Measurements from ENCODE around the gene CNN2.
A peak's percentile ranks its signal among the peaks of the same experiment; 100 is the strongest.

CNN2 gene

DNA sequence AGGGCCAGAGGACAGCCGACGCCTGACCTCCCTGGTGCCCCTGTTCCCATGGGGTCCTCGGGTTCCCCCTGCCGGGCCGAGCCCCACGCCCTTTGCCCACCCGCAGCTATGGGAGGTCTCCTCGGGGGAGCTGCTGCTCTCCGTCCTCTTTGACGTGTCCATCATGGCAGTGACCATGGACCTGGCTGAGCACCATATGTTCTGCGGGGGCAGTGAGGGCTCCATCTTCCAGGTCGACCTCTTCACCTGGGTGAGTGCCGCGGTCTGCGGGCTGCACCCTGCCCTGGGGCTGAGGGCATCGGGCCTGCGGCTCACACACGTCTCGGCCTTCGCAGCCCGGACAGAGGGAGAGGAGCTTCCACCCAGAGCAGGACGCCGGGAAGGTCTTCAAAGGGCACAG is 35.7 kb upstream of the CNN2 start:
- Histone ChIP-seq H3K27ac (ENCODE audit: low read depth, low read length) (no peak overlapping the region), H3K4me1 (ENCODE audit: control insufficient read depth, insufficient read depth, low read length) (no peaks in the 10 kb centered on the region), H3K9ac (ENCODE audit: low read length) (no peak overlapping the region), H3K4me3 (ENCODE audit: low read length) (no peak overlapping the region), H3K27me3 (ENCODE audit: control insufficient read depth, insufficient read depth, low read length) (peaks cover 4% of the 10 kb centered on the region), H3K36me3 (ENCODE audit: control insufficient read depth, insufficient read depth, low read length) (peaks cover 3% of the 10 kb centered on the region)

DNA sequence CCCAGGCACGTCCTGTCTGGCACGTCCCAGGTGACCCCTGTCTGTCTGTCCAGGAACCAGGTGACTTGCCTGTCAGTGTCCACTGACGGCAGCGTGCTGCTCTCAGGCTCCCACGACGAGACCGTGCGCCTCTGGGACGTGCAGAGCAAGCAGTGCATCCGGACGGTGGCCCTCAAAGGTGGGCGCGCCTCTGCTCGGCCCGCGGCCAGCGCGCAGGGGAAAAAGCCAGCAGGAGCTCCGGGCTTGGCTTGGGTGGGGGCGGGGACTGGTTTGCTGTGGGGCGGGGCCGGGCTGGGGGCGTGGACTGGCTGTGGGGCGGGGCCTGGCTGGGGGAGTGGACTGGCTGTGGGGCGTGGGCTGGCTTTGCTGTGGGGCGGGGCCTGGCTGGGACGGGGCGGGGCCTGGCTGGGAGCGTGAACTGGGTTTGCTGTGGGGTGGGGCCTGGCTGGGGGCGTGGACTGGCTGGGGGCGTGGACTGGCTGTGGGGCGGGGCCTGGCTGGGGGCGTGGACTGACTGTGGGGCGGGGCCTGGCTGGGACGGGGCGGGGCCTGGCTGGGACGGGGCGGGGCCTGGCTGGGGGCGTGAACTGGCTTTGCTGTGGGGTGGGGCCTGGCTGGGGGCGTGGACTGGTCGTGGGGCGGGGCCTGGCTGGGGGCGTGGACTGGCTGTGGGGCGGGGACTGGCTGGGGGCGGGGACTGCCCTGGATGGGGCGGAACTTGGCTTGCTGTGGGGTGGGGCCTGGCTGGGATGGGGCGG is 35.1 kb upstream of the CNN2 start:
- Histone ChIP-seq H3K27ac (ENCODE audit: low read depth, low read length) (no peak overlapping the region), H3K4me1 (ENCODE audit: control insufficient read depth, insufficient read depth, low read length) (peaks cover 3% of the 10 kb centered on the region), H3K4me3 (ENCODE audit: low read length) (no peak overlapping the region), H3K36me3 (ENCODE audit: control insufficient read depth, insufficient read depth, low read length) (peaks cover 3% of the 10 kb centered on the region), H3K27me3 (ENCODE audit: control insufficient read depth, insufficient read depth, low read length) (peaks cover 10% of the 10 kb centered on the region), H3K9ac (ENCODE audit: low read length) (no peak overlapping the region)

DNA sequence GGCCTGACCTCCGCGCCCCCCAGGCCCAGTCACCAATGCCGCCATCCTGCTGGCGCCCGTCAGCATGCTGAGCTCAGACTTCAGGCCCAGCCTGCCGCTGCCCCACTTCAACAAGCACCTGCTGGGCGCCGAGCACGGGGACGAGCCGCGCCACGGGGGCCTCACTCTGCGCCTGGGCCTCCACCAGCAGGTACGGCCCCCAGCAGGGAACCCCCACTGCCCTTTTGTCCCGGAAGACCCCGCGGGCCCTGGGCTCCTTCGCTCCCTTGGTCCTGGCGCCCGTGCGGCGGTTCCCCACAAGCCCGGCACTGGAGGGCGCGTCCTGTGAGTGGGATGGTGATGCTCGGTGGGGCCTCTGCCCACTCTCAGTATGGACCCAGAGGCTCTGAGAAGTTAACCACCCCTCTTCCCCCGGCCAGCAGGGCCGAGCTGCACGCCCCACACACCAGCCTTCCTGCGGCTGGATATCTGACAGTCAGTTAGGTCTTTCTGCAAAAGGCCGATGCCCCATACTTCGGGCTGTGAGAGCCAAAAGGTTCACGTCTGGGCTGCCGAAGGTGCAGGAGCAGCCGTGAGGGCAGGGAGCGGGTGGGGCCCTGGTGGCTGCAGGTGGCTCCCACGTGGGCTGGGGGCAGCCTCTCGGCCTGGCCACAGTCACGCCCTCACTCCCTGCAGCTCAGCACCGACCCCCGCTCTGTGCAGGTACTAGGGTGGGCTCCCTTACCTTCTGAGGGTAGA is 34.3 kb upstream of the CNN2 start:
- H3K27me3 ChIP-seq (ENCODE audit: control insufficient read depth, insufficient read depth, low read length), result peaks cover 13% of the 10 kb centered on the region
- peaks cover 3% of the 10 kb centered on the region for H3K36me3 ChIP-seq (ENCODE audit: control insufficient read depth, insufficient read depth, low read length)
- no peak overlapping the region for H3K9ac ChIP-seq (ENCODE audit: low read length)
- H3K27ac ChIP-seq (ENCODE audit: low read depth, low read length), result no peak overlapping the region
- peaks cover 4% of the 10 kb centered on the region for H3K4me1 ChIP-seq (ENCODE audit: control insufficient read depth, insufficient read depth, low read length)
- H3K4me3 ChIP-seq (ENCODE audit: low read length), result no peak overlapping the region

DNA sequence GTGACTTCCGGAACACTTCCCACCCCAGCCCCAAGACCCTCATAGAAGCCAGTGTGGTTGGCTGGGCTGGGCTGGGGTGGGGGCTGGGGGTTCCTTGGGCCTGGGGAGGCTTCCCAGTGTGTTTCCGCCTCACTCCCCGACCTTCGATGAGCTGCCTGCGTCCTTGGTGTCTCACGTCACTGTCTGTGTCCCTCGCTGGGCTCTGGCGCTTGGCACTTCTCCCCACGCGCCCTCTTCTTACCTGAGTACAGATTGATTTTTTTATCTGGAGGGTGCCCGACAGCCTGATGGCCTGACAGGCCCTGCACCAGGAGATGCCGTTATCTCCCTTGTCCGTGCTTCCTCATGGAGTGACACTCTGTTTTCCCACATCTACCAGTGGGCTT is 33.7 kb upstream of the CNN2 start:
- Histone ChIP-seq H3K36me3 (ENCODE audit: control insufficient read depth, insufficient read depth, low read length) (peaks cover 3% of the 10 kb centered on the region), H3K27me3 (ENCODE audit: control insufficient read depth, insufficient read depth, low read length) (peaks cover 18% of the 10 kb centered on the region), H3K27ac (ENCODE audit: low read depth, low read length) (no peak overlapping the region), H3K4me1 (ENCODE audit: control insufficient read depth, insufficient read depth, low read length) (peaks cover 4% of the 10 kb centered on the region), H3K9ac (ENCODE audit: low read length) (no peak overlapping the region), H3K4me3 (ENCODE audit: low read length) (no peak overlapping the region)

DNA sequence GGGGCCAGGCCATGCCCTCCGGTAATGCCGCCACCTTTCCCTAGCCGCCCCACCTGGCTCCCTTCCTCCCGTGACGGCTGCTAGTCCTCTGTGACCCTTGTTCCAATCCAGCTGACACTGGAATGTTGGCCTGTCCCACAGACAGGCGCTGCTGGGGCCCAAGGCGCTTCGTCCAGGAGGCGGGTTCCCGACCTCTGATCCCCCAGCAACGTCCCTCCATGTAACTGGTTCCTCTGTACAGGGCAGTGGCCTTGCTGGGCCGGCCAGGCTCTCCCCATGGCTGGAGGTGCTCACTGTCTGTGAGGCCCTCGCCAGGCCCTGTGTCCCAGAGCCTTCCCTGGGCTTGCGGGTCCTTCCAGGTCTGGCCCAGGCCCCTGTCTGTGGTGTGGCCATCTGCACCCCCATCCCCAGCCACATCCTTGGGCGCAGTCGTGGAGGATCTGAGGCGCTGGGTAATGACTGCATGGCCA is 33.0 kb upstream of the CNN2 start:
- H3K27ac ChIP-seq (ENCODE audit: low read depth, low read length), result no peak overlapping the region

DNA sequence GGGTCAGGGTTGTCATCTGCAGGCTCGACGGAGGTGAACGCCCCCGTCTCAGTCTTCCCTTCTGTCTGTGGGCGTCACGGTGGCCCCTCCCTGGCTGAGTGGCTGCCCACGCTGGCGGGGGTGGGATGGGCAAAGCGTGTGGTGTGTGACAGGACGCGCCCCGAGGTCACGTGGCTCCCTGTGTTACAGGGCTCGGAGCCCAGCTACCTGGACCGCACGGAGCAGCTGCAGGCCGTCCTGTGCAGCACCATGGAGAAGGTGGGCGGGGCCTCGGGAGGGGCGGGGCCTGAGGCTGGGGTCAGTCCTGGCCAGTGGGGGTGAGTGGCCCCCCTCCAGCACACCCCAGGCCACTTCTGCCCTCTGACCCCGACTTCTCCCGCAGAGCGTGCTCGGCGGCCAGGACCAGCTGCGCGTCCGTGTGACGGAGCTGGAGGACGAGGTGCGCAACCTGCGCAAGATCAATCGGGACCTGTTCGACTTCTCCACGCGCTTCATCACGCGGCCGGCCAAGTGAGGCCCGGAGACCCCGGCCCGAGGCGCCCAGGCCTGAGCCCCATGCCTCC is 32.5 kb upstream of the CNN2 start:
- Histone ChIP-seq H3K9ac (ENCODE audit: low read length) (no peak overlapping the region), H3K36me3 (ENCODE audit: control insufficient read depth, insufficient read depth, low read length) (peaks cover 3% of the 10 kb centered on the region), H3K4me3 (ENCODE audit: low read length) (no peak overlapping the region), H3K4me1 (ENCODE audit: control insufficient read depth, insufficient read depth, low read length) (peaks cover 4% of the 10 kb centered on the region), H3K27ac (ENCODE audit: low read depth, low read length) (no peak overlapping the region), H3K27me3 (ENCODE audit: control insufficient read depth, insufficient read depth, low read length) (peaks cover 26% of the 10 kb centered on the region)

More for the DNA sequence above, 33.0 kb upstream of the CNN2 start:
- Histone ChIP-seq H3K36me3 (ENCODE audit: control insufficient read depth, insufficient read depth, low read length) (peaks cover 3% of the 10 kb centered on the region), H3K4me1 (ENCODE audit: control insufficient read depth, insufficient read depth, low read length) (peaks cover 4% of the 10 kb centered on the region), H3K9ac (ENCODE audit: low read length) (no peak overlapping the region), H3K4me3 (ENCODE audit: low read length) (no peak overlapping the region), H3K27me3 (ENCODE audit: control insufficient read depth, insufficient read depth, low read length) (peaks cover 23% of the 10 kb centered on the region)

DNA sequence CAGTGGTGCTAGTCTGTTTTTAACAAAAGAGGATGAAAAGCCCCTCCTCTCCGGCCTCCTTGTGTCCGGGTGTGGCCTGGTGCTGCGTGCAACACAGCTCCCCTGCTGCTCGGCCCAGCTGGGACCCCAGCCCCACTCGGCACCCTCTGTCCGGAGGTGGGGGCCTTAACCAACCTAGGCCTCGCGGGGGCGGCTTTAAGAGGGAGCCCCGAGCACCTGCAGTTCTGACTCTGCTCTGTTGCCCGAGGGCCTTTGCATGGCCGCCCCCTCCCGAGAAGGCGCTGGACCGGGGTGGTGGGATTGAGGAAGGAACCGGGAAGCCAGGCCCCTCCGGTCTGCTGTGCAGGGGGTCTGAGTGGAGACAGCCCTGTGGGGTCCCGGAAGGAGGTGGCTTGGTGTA is 31.9 kb upstream of the CNN2 start:
- Histone ChIP-seq H3K4me1 (ENCODE audit: control insufficient read depth, insufficient read depth, low read length) (peaks cover 4% of the 10 kb centered on the region), H3K9ac (ENCODE audit: low read length) (no peak overlapping the region), H3K36me3 (ENCODE audit: control insufficient read depth, insufficient read depth, low read length) (peaks cover 3% of the 10 kb centered on the region), H3K4me3 (ENCODE audit: low read length) (no peak overlapping the region), H3K27ac (ENCODE audit: low read depth, low read length) (no peak overlapping the region), H3K27me3 (ENCODE audit: control insufficient read depth, insufficient read depth, low read length) (peaks cover 32% of the 10 kb centered on the region)

DNA sequence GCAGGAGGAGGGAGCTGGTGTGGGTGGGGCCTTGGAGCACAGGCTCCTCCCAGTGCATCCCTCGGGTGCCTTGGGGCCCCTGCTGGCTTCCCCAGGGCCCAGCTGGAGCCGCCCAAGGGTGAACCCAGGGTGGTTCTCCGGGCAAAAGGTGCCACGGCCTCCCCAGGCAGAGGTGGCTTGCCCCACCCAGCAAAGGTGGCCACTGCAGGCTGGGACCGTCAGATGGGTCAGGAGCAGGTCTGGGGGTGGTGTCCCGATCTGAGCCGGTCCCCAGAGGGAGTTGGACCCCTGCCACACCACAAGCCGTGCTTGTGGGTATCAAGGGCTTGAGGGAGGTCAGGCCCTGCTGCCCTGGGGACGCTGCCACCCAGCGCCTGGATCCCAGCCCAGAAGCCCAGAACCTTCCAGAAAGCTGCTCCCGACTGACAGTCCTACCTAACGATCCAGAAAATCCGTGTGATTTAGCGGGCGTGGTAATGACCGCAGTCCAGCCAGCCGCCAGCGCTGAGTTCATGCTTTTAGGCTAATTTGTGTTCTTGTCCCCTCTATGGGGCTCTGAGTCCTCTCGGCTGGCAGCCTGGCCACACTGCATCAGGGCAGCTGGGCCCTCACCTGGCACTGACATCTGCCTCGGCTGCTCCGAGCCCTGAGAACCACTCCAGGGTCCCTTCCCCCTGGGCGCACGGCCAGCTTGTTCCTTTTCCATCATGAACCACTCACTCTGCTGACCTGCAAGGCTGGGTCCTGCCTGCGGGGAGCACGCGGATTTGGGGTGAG is 31.2 kb upstream of the CNN2 start:
- Histone ChIP-seq H3K4me1 (ENCODE audit: control insufficient read depth, insufficient read depth, low read length) (peaks cover 4% of the 10 kb centered on the region), H3K9ac (ENCODE audit: low read length) (no peak overlapping the region), H3K4me3 (ENCODE audit: low read length) (no peak overlapping the region), H3K27me3 (ENCODE audit: control insufficient read depth, insufficient read depth, low read length) (peaks cover 33% of the 10 kb centered on the region), H3K27ac (ENCODE audit: low read depth, low read length) (no peak overlapping the region), H3K36me3 (ENCODE audit: control insufficient read depth, insufficient read depth, low read length) (peaks cover 2% of the 10 kb centered on the region)

DNA sequence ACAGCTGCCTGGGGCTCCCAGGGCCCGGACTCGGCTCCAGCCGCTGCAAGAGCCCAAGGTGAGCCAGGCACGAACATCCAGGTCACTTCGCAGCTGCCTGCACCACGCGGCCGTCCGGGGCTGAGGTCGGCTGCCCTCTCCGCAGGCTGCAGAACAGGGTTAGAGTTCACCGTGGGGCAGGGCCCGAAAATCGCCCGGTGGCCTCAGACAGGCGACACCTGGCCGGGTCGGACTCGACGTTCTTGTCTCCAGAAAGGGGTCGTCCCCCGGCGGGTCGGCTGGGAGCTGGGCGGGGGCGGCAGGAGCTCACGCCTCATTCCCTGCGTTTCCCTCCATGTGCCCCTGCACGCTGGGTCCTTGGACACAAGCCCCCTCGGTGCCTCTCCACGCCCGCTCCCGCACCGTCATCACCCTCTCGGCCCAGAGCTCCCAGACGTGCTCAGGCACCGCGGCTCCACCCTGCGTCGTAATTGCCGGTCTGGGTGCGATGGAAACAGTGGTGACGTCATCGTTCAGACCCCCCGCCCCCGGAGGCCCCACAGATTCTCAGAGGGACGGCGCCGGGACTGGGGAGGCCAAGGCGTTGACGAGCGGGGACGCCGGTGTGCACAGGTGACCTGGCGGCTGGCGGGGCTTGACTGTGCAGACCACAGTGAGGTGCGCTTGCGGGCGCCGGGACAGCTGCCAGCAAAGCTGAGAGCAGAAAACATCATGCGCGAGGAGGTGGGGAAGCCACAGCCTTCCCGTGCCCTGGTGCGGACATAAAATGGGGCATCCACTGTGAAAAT is 30.2 kb upstream of the CNN2 start:
- H3K9ac ChIP-seq (ENCODE audit: low read length), result no peak overlapping the region
- peaks cover 38% of the 10 kb centered on the region for H3K27me3 ChIP-seq (ENCODE audit: control insufficient read depth, insufficient read depth, low read length)
- no peaks in the 10 kb centered on the region for H3K36me3 ChIP-seq (ENCODE audit: control insufficient read depth, insufficient read depth, low read length)
- H3K4me1 ChIP-seq (ENCODE audit: control insufficient read depth, insufficient read depth, low read length), result peaks cover 4% of the 10 kb centered on the region
- no peak overlapping the region for H3K27ac ChIP-seq (ENCODE audit: low read depth, low read length)
- peak overlapping the region; percentile 26 for H3K4me3 ChIP-seq (ENCODE audit: low read length)

DNA sequence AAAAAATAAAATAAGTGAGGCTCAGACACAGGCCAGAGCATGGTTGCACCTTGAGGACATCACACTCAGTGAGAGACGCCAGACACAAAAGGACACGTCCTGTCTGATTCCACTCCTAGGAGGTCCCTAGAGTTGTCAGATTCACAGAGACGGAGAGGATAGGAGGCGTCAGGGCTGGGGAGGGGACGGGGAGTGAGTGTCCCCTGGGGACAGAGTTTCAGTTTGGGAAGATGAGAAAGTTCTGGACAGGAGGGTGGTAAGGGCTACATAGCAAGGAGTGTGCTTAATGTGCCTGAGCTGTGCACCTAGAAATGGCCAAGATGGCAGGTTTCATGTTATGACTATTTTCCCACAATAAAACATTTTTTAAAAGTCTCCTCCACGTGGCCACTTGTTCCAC is 28.3 kb upstream of the CNN2 start:
- Histone ChIP-seq H3K27me3 (ENCODE audit: control insufficient read depth, insufficient read depth, low read length) (peaks cover 50% of the 10 kb centered on the region), H3K27ac (ENCODE audit: low read depth, low read length) (no peak overlapping the region), H3K9ac (ENCODE audit: low read length) (no peak overlapping the region), H3K4me1 (ENCODE audit: control insufficient read depth, insufficient read depth, low read length) (peaks cover 4% of the 10 kb centered on the region), H3K36me3 (ENCODE audit: control insufficient read depth, insufficient read depth, low read length) (no peaks in the 10 kb centered on the region), H3K4me3 (ENCODE audit: low read length) (no peak overlapping the region)

DNA sequence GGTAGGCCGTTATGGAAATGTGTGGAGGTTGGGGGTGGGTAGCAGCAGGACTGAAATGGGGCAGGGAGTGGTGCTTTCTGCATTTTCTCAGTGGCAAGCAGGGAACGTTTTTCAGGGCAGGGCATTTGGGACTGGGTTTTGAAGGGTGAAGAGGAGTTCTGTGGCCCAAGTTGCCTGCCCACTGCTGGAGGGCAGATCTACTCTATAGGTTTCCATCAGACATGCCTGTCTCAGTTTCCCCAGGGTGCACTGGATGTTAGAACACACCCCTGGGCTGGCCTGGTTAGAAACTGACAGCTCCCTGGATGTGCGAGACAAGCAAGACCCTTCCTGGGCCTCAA is 27.1 kb upstream of the CNN2 start:
- H3K4me1 ChIP-seq (ENCODE audit: control insufficient read depth, insufficient read depth, low read length), result peaks cover 4% of the 10 kb centered on the region
- no peaks in the 10 kb centered on the region for H3K36me3 ChIP-seq (ENCODE audit: control insufficient read depth, insufficient read depth, low read length)
- H3K27ac ChIP-seq (ENCODE audit: low read depth, low read length), result no peak overlapping the region
- H3K9ac ChIP-seq (ENCODE audit: low read length), result no peak overlapping the region
- H3K4me3 ChIP-seq (ENCODE audit: low read length), result no peak overlapping the region
- H3K27me3 ChIP-seq (ENCODE audit: control insufficient read depth, insufficient read depth, low read length), result peaks cover 50% of the 10 kb centered on the region

Measured in rectal smooth muscle tissue (tissue), 1 donor.